Esophagus squamous epithelium (tissue), 5 donors: ENCODE data around the gene RASAL2. TPM values are rescaled to one million over a fixed set of nuclear protein-coding genes. Genes with fewer than 3 reads are reported as not detected.

Experiments
- DNase-seq: peaks from one replicate; lab custom pipeline; 2025; lab: John Stamatoyannopoulos, UW
- H3K27ac ChIP-seq, 4 donors: fragments of 200-600 bp; sonication (generic); one replicate each; pipeline ENCODE4 v1.5.1; 2016 to 2019; ENCODE audit warnings: mild to moderate bottlenecking in 1 of 4
- H3K27me3 ChIP-seq, 4 donors: fragments of 200-600 bp; sonication (generic); 1 replicate in 3 of 4; 2 replicates in 1 of 4; pipeline versions ENCODE4 v1.5.1 to v1.6.0; 2017 to 2021; ENCODE audit warnings: antibody characterized with exemption in 1 of 4
- H3K36me3 ChIP-seq, 3 donors: fragments of 200-600 bp; sonication (generic); one replicate each; pipeline ENCODE4 v1.5.1; 2016 to 2019
- H3K4me1 ChIP-seq, 3 donors: fragments of 200-600 bp; sonication (generic); one replicate each; pipeline ENCODE4 v1.5.1; 2017 to 2019
- H3K4me3 ChIP-seq, 4 donors: fragments of 200-600 bp; sonication (generic); 1 replicate in 3 of 4; 2 replicates in 1 of 4; pipeline ENCODE4 v1.5.1; 2016 to 2019; ENCODE audit warnings: mild to moderate bottlenecking in 2 of 4, moderate library complexity in 1 of 4
- H3K9me3 ChIP-seq, 3 donors: fragments of 200-600 bp; sonication (generic); one replicate each; pipeline ENCODE4 v1.5.1; 2016 to 2019
- CTCF ChIP-seq, 6 experiments: fragments of 450-650 bp in 4 of 6; fragments of 200-600 bp in 2 of 6; sonication (generic) in 2 of 6; IDR thresholded peaks; one replicate each; pipeline ENCODE4 v1.5.1; 2016 to 2019; ENCODE audit warnings: antibody characterized with exemption in 6 of 6, mild to moderate bottlenecking in 4 of 6, moderate library complexity in 4 of 6
- POLR2A ChIP-seq, 4 donors: fragments of 450-650 bp; IDR thresholded peaks; one replicate each; pipeline ENCODE4 v1.6.1; 2017; ENCODE audit warnings: antibody characterized with exemption in 4 of 4, mild to moderate bottlenecking in 4 of 4, moderate library complexity in 3 of 4
- WGBS, 2 donors: methylation state at CpG; one replicate each; pipeline ENCODE4 v1.1.5; 2018; 5-methylcytosine and 5-hydroxymethylcytosine counted together
- intact Hi-C: fragments of 100-400 bp; cut with DNase I; formaldehyde crosslinking; loops from one replicate; pipeline ENCODE4 v1.15.0; 2022
- total RNA-seq, 4 donors: library from RNA; depleted of rRNA; stranded (reverse); fragments of >200 nt; gene quantifications; one replicate each; pipeline ENCODE4 v1.1.0, GENCODE V29; 2016
- donor health status: DM: yes; HTN: yes; CAD: no.

RASAL2 gene
- total RNA-seq, 4 donors from 2014 or later = 20.4 to 29.8 (median 25.5) TPM

GRCh38 chr1:178472531-178472930, 378.6 kb downstream of the RASAL2 start:
- Histone ChIP-seq H3K4me3 (no peak overlapping the region), H3K9me3 (no peaks in the 10 kb centered on the region), H3K4me1 (no peaks in the 10 kb centered on the region), H3K36me3 (peaks cover 0 to 92% (median 5%) of the 10 kb centered on the region in 3 donors), H3K27me3 (no peaks in the 10 kb centered on the region), H3K27ac (no peak overlapping the region)
- intact Hi-C loops = no loop called here
- TF ChIP-seq POLR2A (IDR thresholded peaks at IDR 0.05) (no peak), CTCF (IDR thresholded peaks at IDR 0.05) (no peak)
- DNase-seq = no peak

GRCh38 chr1:178477373-178477772, 383.5 kb downstream of the RASAL2 start:
- 78 to 81% methylated on average over 4 of the region's 4 CpGs for WGBS, 2 donors
- Histone ChIP-seq H3K4me1 (no peaks in the 10 kb centered on the region), H3K27ac (no peak overlapping the region), H3K4me3 (no peak overlapping the region), H3K36me3 (peaks cover 0 to 67% (median 0%) of the 10 kb centered on the region in 3 donors), H3K27me3 (no peaks in the 10 kb centered on the region), H3K9me3 (no peaks in the 10 kb centered on the region)
- no peak for TF ChIP-seq CTCF (IDR thresholded peaks at IDR 0.05)
- TF ChIP-seq POLR2A (IDR thresholded peaks at IDR 0.05) = no peak
- DNase-seq = no peak
- intact Hi-C loops = no loop called here

- no peaks in the 10 kb centered on the region for H3K27me3 ChIP-seq
- H3K36me3 ChIP-seq = peaks cover 0 to 62% (median 0%) of the 10 kb centered on the region in 3 donors
- DNase-seq = no peak
- 54 to 62% methylated on average over 1 of the region's 1 CpG for WGBS, 2 donors
- intact Hi-C loops = no loop called here
- no peak for TF ChIP-seq CTCF (IDR thresholded peaks at IDR 0.05)
- TF ChIP-seq POLR2A (IDR thresholded peaks at IDR 0.05) = no peak
- H3K27ac ChIP-seq = no peak overlapping the region
- no peaks in the 10 kb centered on the region for H3K4me1 ChIP-seq
- H3K4me3 ChIP-seq = no peak overlapping the region
- H3K9me3 ChIP-seq = no peaks in the 10 kb centered on the region
Observed at GRCh38 chr1:178477841-178478240, 383.9 kb downstream of the RASAL2 start.

- TF ChIP-seq POLR2A (IDR thresholded peaks at IDR 0.05) = no peak
- no peak for TF ChIP-seq CTCF (IDR thresholded peaks at IDR 0.05)
- 83 to 89% methylated on average over 5 of the region's 5 CpGs for WGBS, 2 donors
- Histone ChIP-seq H3K27me3 (peaks cover 0 to 12% (median 0%) of the 10 kb centered on the region in 4 donors), H3K36me3 (peaks cover 0 to 20% (median 0%) of the 10 kb centered on the region in 3 donors), H3K9me3 (no peaks in the 10 kb centered on the region), H3K27ac (no peak overlapping the region), H3K4me1 (peaks cover 0 to 13% (median 10%) of the 10 kb centered on the region in 3 donors), H3K4me3 (no peak overlapping the region)
- intact Hi-C loops = no loop called here
- no peak for DNase-seq
Observed at GRCh38 chr1:178483251-178483957, 389.5 kb downstream of the RASAL2 start.

- intact Hi-C loops = no loop called here
Observed at GRCh38 chr1:178484698-178485225, 390.9 kb downstream of the RASAL2 start.

More at GRCh38 chr1:178484698-178485225, 390.9 kb downstream of the RASAL2 start:
- WGBS, 2 donors = 61 to 70% methylated on average over 3 of the region's 3 CpGs
- TF ChIP-seq POLR2A (IDR thresholded peaks at IDR 0.05) (no peak), CTCF (IDR thresholded peaks at IDR 0.05) (no peak)
- Histone ChIP-seq H3K27ac (no peak overlapping the region), H3K4me3 (no peak overlapping the region), H3K27me3 (peaks cover 0 to 12% (median 0%) of the 10 kb centered on the region in 4 donors), H3K36me3 (peaks cover 0 to 11% (median 0%) of the 10 kb centered on the region in 3 donors), H3K9me3 (no peaks in the 10 kb centered on the region), H3K4me1 (peaks cover 0 to 13% (median 10%) of the 10 kb centered on the region in 3 donors)
- no peak for DNase-seq
